Globus pallidus (tissue), 1 donor: ENCODE measurements around the gene TMEM178B.

Experiments
- DNase-seq: peaks from one replicate; pipeline ENCODE4 v3.0.0-alpha.2; 2015; ENCODE audit warnings: low spot score

TMEM178B gene

GRCh38 chr7:141527076-141527475 is 453.2 kb downstream of the TMEM178B start:
- no peak for DNase-seq

- no peak for DNase-seq
Observed at GRCh38 chr7:141528399-141528798, 454.5 kb downstream of the TMEM178B start.
